SKM-1 treated with dmso at 0.1 percent for 144 hours (cell line): Measurements from ENCODE around the gene PDK1.
"Not testable (repeated sequence)": the region's sequence is repeated elsewhere in the genome, so short reads cannot be mapped to it uniquely, and the experiment has no call there.

Experiments
- DNase-seq: peaks from one replicate; lab custom pipeline; 2025; ENCODE audit not compliant: unreplicated experiment; lab: John Stamatoyannopoulos, UW

The PDK1 gene

GRCh38 chr2:172552547-172553291 is 3.2 kb upstream of the PDK1 start:
- no peak for DNase-seq

DNA sequence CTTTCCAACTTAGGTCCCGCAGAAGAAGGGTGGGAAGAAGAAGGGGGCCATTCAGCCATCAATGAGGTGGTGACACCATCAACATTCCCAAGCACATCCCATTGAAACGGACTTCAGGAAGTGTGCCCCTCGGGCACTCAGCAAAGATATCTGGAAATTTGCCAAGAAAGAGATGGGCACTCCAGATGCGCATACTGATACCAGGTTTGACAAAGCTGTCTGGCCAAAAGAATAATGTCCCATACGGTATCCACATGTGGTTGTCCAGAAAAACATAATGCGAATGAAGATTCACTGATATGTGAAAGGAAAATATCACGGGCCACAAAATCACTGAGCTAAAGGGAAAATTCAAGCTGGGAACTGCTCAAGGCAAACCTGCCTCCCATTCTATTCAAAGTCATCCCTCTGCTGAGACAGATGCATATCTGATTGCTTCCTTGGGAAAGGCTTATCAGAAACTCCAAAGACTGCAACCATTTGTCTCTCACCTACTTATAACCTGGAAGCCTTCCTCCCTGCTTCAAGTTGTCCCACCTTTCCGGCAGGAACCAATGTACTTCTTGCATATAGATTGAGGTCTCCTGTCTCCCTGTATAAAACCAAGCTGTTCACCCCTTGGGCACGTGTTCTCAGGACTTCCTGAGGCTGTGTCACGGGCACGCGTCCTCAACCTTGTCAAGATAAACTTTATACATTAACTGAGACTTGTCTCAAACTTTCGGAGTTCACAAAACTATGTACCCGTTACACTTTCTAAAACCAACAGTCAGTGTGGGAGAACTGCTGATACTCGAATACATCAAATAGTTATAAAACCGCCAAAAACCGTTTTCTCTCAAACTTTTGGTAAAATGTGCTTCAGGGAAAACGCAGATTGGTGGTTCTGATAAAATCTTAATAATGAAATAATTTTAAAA is 1.3 kb upstream of the PDK1 start:
- DNase-seq, result no peak

DNA sequence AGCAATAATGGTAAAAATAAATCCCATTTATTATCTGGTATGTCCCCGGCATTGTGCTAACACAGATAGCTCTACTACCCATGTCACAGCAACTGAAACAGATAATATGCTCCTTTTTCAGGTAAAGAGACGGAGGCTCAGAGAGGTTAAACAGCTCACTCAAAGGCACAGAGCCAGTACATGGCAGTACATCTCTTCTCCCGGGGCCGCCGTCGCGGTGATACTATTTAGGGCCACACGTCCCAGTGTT is 693 bp upstream of the PDK1 start:
- no peak for DNase-seq

DNA sequence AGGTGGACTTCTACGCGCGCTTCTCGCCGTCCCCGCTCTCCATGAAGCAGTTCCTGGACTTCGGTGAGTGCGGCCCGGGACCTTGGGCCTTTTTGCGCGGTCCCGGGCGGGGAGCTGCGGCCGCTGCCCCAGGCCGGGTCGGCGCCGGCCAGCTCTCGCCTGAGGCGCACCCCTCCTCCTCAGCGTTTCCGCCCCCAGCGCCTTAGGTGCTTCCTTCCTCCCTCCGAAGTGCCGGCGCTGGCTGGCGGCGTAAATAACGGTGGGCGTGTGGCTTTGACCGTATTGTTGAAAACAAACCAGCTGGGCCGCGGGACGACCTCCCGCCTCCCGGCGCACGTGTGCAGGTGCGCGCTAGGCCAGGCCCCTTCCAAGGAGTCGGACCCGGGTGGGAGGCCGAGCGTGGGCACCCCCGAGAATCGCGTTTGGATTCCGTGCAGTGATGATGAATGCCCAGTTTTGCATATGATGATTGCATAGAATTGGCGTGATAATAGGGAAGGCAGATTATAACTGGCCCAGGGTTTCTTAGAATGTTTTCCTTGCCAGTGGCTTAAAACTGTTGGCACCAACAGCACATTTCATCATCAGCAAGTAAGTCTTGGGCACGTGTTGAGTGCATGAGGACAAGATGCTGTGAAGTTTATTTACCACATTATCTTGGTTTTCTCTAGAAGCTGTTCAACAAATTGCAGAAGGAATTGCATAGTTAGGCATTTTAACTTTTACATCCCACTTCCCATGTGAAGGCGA is 569 bp downstream of the PDK1 start:
- DNase-seq, result peak; percentile 36

- no peak for DNase-seq
Measured at GRCh38 chr2:172558372-172558771, 2.5 kb downstream of the PDK1 start.

- no peak for DNase-seq
Measured at GRCh38 chr2:172560721-172561120, 4.8 kb downstream of the PDK1 start.

- DNase-seq, result no peak
Measured at GRCh38 chr2:172561270-172561669, 5.4 kb downstream of the PDK1 start.

- no peak for DNase-seq
Measured at GRCh38 chr2:172562298-172562697, 6.4 kb downstream of the PDK1 start.

- no peak for DNase-seq
Measured at GRCh38 chr2:172564376-172564775, 8.5 kb downstream of the PDK1 start.

DNA sequence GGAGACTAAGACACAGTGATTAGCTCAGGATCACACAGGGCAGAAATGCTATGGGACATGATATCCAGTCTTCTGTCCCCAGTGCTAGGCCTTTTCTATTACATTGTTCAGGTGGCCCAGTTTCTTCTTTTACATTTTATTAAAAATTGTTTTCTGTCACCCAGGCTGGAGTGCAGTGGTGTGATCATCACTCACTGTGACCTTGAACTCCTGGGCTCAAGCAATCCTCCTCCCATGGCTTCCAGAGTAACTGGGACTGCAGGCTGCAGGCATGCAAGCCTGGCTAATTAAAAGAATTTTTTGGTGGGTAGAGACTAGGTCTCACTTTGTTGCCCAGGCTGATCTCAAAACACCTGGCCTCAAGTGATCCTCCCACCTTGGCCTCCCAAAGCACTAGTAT is 15.4 kb downstream of the PDK1 start:
- DNase-seq, result no peak

- DNase-seq, result no peak
Measured at GRCh38 chr2:172572981-172573380, 17.1 kb downstream of the PDK1 start.

DNA sequence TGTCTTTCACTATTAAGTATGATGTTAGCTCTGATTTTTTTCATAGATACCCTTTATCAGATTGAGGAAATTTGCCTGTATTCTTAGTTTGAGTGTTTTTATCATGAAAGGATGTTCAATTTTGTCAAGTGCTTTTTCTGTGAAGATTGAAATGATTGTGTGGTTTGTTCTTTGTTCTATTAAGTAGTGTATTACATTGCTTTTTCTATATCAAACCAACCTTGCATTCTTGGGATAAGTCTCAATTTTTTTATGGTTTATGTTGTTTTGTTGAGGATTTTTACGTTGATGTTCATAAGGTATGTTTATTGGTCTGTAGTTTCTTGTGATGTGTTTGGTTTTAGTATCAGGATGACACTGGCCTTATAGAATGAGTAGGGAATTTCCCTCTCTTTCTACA is 19.1 kb downstream of the PDK1 start:
- no peak for DNase-seq

DNA sequence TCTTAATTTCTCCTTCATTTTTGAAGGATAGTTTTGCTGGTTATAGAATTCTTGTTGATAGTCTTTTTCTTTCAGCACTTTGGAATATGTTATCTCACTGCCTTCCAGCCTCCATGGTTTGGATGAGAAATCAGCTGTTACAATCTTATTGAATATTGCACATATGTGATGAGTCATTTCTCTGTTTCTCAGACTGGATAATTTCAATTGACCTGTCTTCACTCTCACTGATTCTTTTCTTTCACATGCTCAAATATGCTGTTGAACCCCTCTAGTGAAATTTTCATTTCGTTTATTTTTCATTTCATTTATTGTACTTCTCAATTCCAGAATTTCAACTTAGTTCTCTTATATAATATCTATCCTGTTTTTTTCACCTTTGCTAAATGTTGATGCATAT is 22.2 kb downstream of the PDK1 start:
- no peak for DNase-seq

GRCh38 chr2:172578860-172579512 is 23.1 kb downstream of the PDK1 start:
- no peak for DNase-seq

- no peak for DNase-seq
Measured at GRCh38 chr2:172580544-172580943, 24.7 kb downstream of the PDK1 start.

GRCh38 chr2:172582656-172583055 is 26.8 kb downstream of the PDK1 start:
- no peak for DNase-seq

- no peak for DNase-seq
Measured at GRCh38 chr2:172586245-172586891, 30.5 kb downstream of the PDK1 start.

- not testable (repeated sequence) for DNase-seq
Measured at GRCh38 chr2:172587231-172587630, 31.3 kb downstream of the PDK1 start.

DNA sequence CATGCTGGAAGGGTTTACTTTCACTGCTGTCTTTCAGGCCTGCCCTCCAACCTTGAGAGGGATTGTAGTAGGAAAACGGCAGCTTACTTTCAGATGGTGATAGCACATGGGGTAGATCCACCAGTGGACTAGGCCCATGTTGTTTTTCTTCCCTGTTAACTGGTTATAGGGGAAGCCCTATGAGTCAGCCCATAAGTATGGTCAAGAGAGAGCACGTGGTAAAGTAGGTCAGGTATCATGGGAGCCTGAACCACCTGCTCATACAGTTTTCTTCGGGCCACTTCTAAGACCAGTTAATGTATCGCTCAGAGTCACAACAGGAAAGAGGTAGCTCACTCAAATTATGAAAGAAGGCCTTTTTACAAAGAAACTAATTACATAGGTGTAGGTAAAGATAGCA is 33.0 kb downstream of the PDK1 start:
- no peak for DNase-seq

GRCh38 chr2:172591386-172591785 is 35.5 kb downstream of the PDK1 start:
- not testable (repeated sequence) for DNase-seq

DNA sequence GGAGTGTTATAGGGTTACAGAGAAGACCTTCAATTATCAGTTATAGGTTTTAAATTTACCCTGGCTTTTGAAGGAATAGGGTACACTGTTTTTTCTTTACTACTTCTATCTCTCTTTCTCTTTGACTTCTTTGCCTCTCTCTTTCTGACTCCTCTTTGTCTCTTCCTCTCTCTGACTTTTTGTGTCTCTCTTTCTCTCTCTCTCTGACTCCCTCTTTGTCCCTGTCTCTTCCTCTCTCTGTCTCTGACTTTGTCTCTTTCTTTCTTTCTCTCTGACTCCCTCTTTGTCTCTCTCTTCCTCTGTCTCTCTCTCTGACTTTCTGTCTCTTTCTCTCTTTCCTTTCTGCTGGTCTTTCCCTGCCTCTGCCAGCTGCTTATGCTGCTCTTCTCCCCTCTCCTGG is 36.3 kb downstream of the PDK1 start:
- DNase-seq, result not testable (repeated sequence)
